ENCODE data around the gene CDK2AP2. TPM values are rescaled to one million over a fixed set of nuclear protein-coding genes. Genes with fewer than 3 reads are reported as not detected.

CDK2AP2 gene
- total and polyA plus RNA-seq, 7 donors = 13.3 to 126 (median 32.9) TPM

DNA sequence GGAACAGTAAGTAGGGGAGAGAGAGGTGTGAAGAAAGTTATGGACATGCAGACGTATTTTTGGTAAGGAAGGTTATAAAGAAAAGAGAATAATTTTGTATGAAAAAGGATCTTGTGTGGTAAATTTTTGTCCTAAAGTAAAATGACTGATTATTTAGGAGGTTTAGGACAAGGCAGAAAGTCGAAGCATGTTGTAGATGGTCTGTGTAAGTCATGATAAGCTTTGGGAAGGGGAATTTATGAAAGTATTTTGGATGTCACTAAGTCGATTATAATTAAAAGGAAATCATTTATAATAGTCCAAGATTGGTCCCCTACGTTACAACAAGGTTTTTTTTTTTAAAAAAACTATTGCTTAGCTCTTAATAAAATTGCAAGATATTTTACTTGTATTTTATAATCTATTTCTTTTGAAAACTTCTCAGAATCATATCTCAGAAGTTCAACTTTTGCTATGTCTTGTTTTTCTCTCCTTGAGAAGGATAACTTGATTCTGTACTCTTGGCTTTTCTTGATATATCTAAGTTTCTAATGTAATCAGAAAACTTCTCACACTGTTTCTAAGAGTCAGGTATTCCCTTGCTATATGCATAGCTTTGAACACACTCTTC is 26.2 kb upstream of the CDK2AP2 start:
- Histone ChIP-seq H3K27ac (no peak overlapping the region), H3K36me3 (no peaks in the 10 kb centered on the region), H3K4me1 (no peaks in the 10 kb centered on the region), H3K27me3 (no peaks in the 10 kb centered on the region), H3K4me3 (no peak overlapping the region), H3K9me3 (peaks cover 0 to 5% (median 0%) of the 10 kb centered on the region in 4 donors)
- TF ChIP-seq, protein P1, sequence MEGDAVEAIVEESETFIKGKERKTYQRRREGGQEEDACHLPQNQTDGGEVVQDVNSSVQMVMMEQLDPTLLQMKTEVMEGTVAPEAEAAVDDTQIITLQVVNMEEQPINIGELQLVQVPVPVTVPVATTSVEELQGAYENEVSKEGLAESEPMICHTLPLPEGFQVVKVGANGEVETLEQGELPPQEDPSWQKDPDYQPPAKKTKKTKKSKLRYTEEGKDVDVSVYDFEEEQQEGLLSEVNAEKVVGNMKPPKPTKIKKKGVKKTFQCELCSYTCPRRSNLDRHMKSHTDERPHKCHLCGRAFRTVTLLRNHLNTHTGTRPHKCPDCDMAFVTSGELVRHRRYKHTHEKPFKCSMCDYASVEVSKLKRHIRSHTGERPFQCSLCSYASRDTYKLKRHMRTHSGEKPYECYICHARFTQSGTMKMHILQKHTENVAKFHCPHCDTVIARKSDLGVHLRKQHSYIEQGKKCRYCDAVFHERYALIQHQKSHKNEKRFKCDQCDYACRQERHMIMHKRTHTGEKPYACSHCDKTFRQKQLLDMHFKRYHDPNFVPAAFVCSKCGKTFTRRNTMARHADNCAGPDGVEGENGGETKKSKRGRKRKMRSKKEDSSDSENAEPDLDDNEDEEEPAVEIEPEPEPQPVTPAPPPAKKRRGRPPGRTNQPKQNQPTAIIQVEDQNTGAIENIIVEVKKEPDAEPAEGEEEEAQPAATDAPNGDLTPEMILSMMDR (IDR thresholded peaks at IDR 0.05) = no peak
- TF ChIP-seq POLR2AphosphoS5 (IDR thresholded peaks at IDR 0.05) (no peak), EP300 (IDR thresholded peaks at IDR 0.05) (no peak)
- intact Hi-C loops (cut with DNase I) = no loop called here
- no peak for DNase-seq
- 42 to 54% methylated on average over 4 of the region's 4 CpGs for WGBS, 2 donors

DNA sequence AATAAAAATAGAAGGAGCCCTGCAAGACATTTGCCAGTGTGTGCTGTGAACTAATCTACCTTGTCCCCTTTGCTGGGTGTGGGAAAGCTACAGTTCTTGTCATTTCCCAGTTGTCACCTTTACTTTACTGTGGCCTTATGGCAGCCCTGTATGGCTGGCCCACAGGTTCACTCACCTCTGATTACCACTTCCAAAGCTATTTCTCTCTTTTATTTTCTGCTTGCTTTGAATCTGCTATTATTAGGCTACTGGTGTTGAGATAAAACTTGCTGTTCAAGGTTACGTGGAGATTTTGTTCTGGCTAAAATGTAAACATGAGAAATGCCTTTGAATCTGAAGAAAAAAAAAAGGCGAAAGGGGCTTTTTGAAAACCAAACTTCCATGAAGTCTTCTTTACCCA is 24.9 kb upstream of the CDK2AP2 start:
- TF ChIP-seq POLR2A (IDR thresholded peaks at IDR 0.05) (no peak), EP300 (IDR thresholded peaks at IDR 0.05) (no peak), POLR2AphosphoS5 (IDR thresholded peaks at IDR 0.05) (no peak)
- TF ChIP-seq, protein P1 (IDR thresholded peaks at IDR 0.05) = no peak
- H3K27me3 ChIP-seq = no peaks in the 10 kb centered on the region
- H3K36me3 ChIP-seq = no peaks in the 10 kb centered on the region
- 90 to 94% methylated on average over 2 of the region's 2 CpGs for WGBS, 2 donors
- DNase-seq = no peak
- no peaks in the 10 kb centered on the region for H3K4me1 ChIP-seq
- H3K27ac ChIP-seq = no peak overlapping the region
- H3K4me3 ChIP-seq = no peak overlapping the region
- intact Hi-C loops (cut with DNase I) = no loop called here
- H3K9me3 ChIP-seq = peaks cover 0 to 5% (median 0%) of the 10 kb centered on the region in 4 donors

GRCh38 chr11:67530282-67530592 is 22.3 kb upstream of the CDK2AP2 start:
- H3K27me3 ChIP-seq = no peaks in the 10 kb centered on the region
- H3K4me3 ChIP-seq = no peak overlapping the region
- H3K36me3 ChIP-seq = no peaks in the 10 kb centered on the region
- intact Hi-C loops (cut with DNase I) = no loop called here
- H3K27ac ChIP-seq = no peak overlapping the region
- 90 to 92% methylated on average over 5 of the region's 5 CpGs for WGBS, 2 donors
- no peak for TF ChIP-seq POLR2A (IDR thresholded peaks at IDR 0.05)
- TF ChIP-seq, protein P1 (IDR thresholded peaks at IDR 0.05) = no peak
- no peak for TF ChIP-seq EP300 (IDR thresholded peaks at IDR 0.05)
- TF ChIP-seq POLR2AphosphoS5 (IDR thresholded peaks at IDR 0.05) = no peak
- DNase-seq = no peak
- H3K9me3 ChIP-seq = peaks cover 0 to 5% (median 0%) of the 10 kb centered on the region in 4 donors
- H3K4me1 ChIP-seq = no peaks in the 10 kb centered on the region

GRCh38 chr11:67528376-67528775 is 20.4 kb upstream of the CDK2AP2 start:
- 91 to 94% methylated on average over 4 of the region's 4 CpGs for WGBS, 2 donors
- intact Hi-C loops (cut with DNase I) = no loop called here
- TF ChIP-seq, protein P1 (IDR thresholded peaks at IDR 0.05) = no peak
- TF ChIP-seq EP300 (IDR thresholded peaks at IDR 0.05) (no peak), POLR2A (IDR thresholded peaks at IDR 0.05) (no peak), POLR2AphosphoS5 (IDR thresholded peaks at IDR 0.05) (no peak)
- Histone ChIP-seq H3K4me1 (no peaks in the 10 kb centered on the region), H3K27ac (no peak overlapping the region), H3K9me3 (peaks cover 0 to 5% (median 0%) of the 10 kb centered on the region in 4 donors), H3K36me3 (no peaks in the 10 kb centered on the region), H3K27me3 (no peaks in the 10 kb centered on the region), H3K4me3 (no peak overlapping the region)
- no peak for DNase-seq
